Loucy (cell line): Measurements from ENCODE around the gene CCDC191.

Experiments
- H2AFZ ChIP-seq: fragments of 200-600 bp; sonication (generic); 2 replicates; pipeline ENCODE4 v1.6.0; 2016; ENCODE audit warnings: antibody characterized with exemption, mild to moderate bottlenecking, low read length, moderate library complexity
- H3F3A ChIP-seq: fragments of 200-600 bp; 2 replicates; pipeline ENCODE4 v1.6.0; 2016; ENCODE audit warnings: antibody characterized with exemption, low read depth, mild to moderate bottlenecking
- H3K27me3 ChIP-seq: fragments of 200-600 bp; sonication (generic); 2 replicates; pipeline ENCODE4 v1.6.1; 2014; ENCODE audit warnings: low read length, mild to moderate bottlenecking; ENCODE audit not compliant: insufficient read depth, poor library complexity, severe bottlenecking
- H3K36me3 ChIP-seq: fragments of 200-600 bp; sonication (generic); 2 replicates; pipeline ENCODE4 v1.6.1; 2016; ENCODE audit warnings: low read length; ENCODE audit not compliant: insufficient read depth
- H3K4me1 ChIP-seq: fragments of 200-600 bp; sonication (generic); 2 replicates; pipeline ENCODE4 v1.5.1; 2014; ENCODE audit warnings: low read length, mild to moderate bottlenecking; ENCODE audit not compliant: insufficient read depth, poor library complexity, severe bottlenecking
- H3K4me2 ChIP-seq: fragments of 200-600 bp; sonication (generic); 2 replicates; pipeline ENCODE4 v1.6.0; 2014; ENCODE audit warnings: antibody characterized with exemption, low read length, low read depth, mild to moderate bottlenecking; ENCODE audit not compliant: poor library complexity, severe bottlenecking
- H3K4me3 ChIP-seq: fragments of 200-600 bp; sonication (generic); 2 replicates; pipeline ENCODE4 v1.5.1; 2014; ENCODE audit warnings: low read length, mild to moderate bottlenecking, mixed read lengths; ENCODE audit not compliant: poor library complexity, severe bottlenecking
- H3K79me2 ChIP-seq: fragments of 200-600 bp; sonication (generic); 2 replicates; pipeline ENCODE4 v1.6.1; 2014; ENCODE audit warnings: low read length; ENCODE audit not compliant: insufficient read depth
- H3K9ac ChIP-seq: fragments of 200-600 bp; sonication (generic); 2 replicates; pipeline ENCODE4 v1.6.0; 2014; ENCODE audit warnings: mild to moderate bottlenecking, low read depth, low read length, moderate library complexity; ENCODE audit not compliant: poor library complexity, severe bottlenecking
- H3K9me2 ChIP-seq: fragments of 200-600 bp; sonication (generic); replicated peaks from 2 replicates; pipeline ENCODE4 v1.6.1; 2016; ENCODE audit warnings: low read depth, low read length, mixed read lengths
- H3K9me3 ChIP-seq: fragments of 200-600 bp; sonication (generic); 2 replicates; pipeline ENCODE4 v1.6.1; 2014; ENCODE audit warnings: mild to moderate bottlenecking, antibody characterized with exemption, low read length, low read depth; ENCODE audit not compliant: insufficient read depth
- H4K20me1 ChIP-seq: fragments of 200-600 bp; sonication (generic); 2 replicates; pipeline ENCODE4 v1.6.0; 2014; ENCODE audit warnings: antibody characterized with exemption, low read length, mild to moderate bottlenecking; ENCODE audit not compliant: insufficient read depth, poor library complexity, severe bottlenecking
- CTCF ChIP-seq: fragments of 200-600 bp; sonication (generic); conservative IDR thresholded peaks from 2 replicates; pipeline ENCODE4 v1.5.1; 2014; ENCODE audit warnings: mild to moderate bottlenecking, antibody characterized with exemption, low read length
- EZH2phosphoT487 ChIP-seq: fragments of 200-600 bp; IDR thresholded peaks from 2 replicates; pipeline ENCODE4 v1.6.1; 2018; ENCODE audit warnings: antibody characterized with exemption, mild to moderate bottlenecking, moderate library complexity, borderline replicate concordance

The CCDC191 gene

GRCh38 chr3:114025451-114025850 is 30.9 kb downstream of the CCDC191 start:
- H3K9me2 ChIP-seq, result no peaks in the 10 kb centered on the region
- H3K4me2 ChIP-seq, result no peak overlapping the region
- TF ChIP-seq CTCF (no peak), EZH2phosphoT487 (no peak)
- no peak overlapping the region for H2AFZ ChIP-seq
- H3F3A ChIP-seq, result no peaks in the 10 kb centered on the region
- H3K9ac ChIP-seq, result no peak overlapping the region
- no peaks in the 10 kb centered on the region for H3K27me3 ChIP-seq
- no peaks in the 10 kb centered on the region for H3K36me3 ChIP-seq
- no peaks in the 10 kb centered on the region for H4K20me1 ChIP-seq
- no peaks in the 10 kb centered on the region for H3K9me3 ChIP-seq
- no peak overlapping the region for H3K4me3 ChIP-seq
- H3K4me1 ChIP-seq, result no peaks in the 10 kb centered on the region
- no peaks in the 10 kb centered on the region for H3K79me2 ChIP-seq

- H3K9ac ChIP-seq, result no peak overlapping the region
These were observed 34.1 kb downstream of the CCDC191 start for GRCh38 chr3:114022145-114022802.

DNA sequence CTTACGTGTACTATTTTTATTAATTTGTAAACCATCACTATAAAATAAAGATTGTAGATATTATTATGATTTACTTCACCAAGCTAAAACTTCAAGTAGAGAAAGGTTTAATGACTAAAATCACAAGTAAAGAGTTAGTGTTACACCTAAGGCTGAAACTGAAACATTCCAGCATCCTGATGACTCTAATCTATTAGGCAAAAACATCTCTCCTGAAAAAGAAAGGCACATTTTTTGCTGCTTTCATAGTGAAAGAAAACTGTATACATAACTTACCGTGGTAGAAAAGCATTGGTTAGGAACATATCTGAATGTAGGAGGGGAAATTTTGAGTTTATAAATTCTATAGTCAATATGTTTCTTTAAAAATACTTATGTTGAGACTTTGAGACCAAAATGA is 35.4 kb downstream of the CCDC191 start:
- Histone ChIP-seq H3K4me1 (no peaks in the 10 kb centered on the region), H2AFZ (no peak overlapping the region), H4K20me1 (no peaks in the 10 kb centered on the region), H3K9me3 (no peaks in the 10 kb centered on the region), H3K79me2 (no peaks in the 10 kb centered on the region), H3K4me3 (no peak overlapping the region), H3K9ac (no peak overlapping the region), H3K36me3 (no peaks in the 10 kb centered on the region), H3F3A (no peaks in the 10 kb centered on the region), H3K9me2 (no peaks in the 10 kb centered on the region), H3K4me2 (no peak overlapping the region), H3K27me3 (no peaks in the 10 kb centered on the region)
- TF ChIP-seq EZH2phosphoT487 (no peak), CTCF (no peak)

More at GRCh38 chr3:114022145-114022802, 34.1 kb downstream of the CCDC191 start:
- Histone ChIP-seq H4K20me1 (no peaks in the 10 kb centered on the region), H3K36me3 (no peaks in the 10 kb centered on the region), H3K27me3 (no peaks in the 10 kb centered on the region), H3K4me3 (no peak overlapping the region), H3F3A (no peaks in the 10 kb centered on the region), H3K9me2 (no peaks in the 10 kb centered on the region), H3K9me3 (no peaks in the 10 kb centered on the region), H3K4me2 (no peak overlapping the region), H3K79me2 (no peaks in the 10 kb centered on the region), H3K4me1 (no peaks in the 10 kb centered on the region), H2AFZ (no peak overlapping the region)
- TF ChIP-seq EZH2phosphoT487, result no peak
- no peak for TF ChIP-seq CTCF
